Nephron progenitor cell (in vitro differentiated cells): ENCODE measurements around the gene BIN1.

Experiments
- DNase-seq: peaks from one replicate; pipeline ENCODE4 v3.0.0; 2021
- H3K27ac Mint-ChIP-seq: 2 replicates; pipeline ENCODE4 v1.8.0; 2021; ENCODE audit warnings: mild to moderate bottlenecking, moderate library complexity, mixed read lengths
- H3K27me3 Mint-ChIP-seq: 2 replicates; pipeline ENCODE4 v1.8.0; 2021; ENCODE audit warnings: mild to moderate bottlenecking, low read depth, mixed read lengths; ENCODE audit not compliant: poor library complexity
- H3K36me3 Mint-ChIP-seq: 2 replicates; pipeline ENCODE4 v1.8.0; 2021; ENCODE audit warnings: low read depth, mixed read lengths
- H3K4me1 Mint-ChIP-seq: 2 replicates; pipeline ENCODE4 v1.8.0; 2021; ENCODE audit warnings: mixed read lengths
- H3K4me3 Mint-ChIP-seq: 2 replicates; pipeline ENCODE4 v1.8.0; 2021; ENCODE audit warnings: mild to moderate bottlenecking, moderate library complexity, mixed read lengths
- H3K9me3 Mint-ChIP-seq: 2 replicates; pipeline ENCODE4 v1.8.0; 2021; ENCODE audit warnings: mild to moderate bottlenecking, moderate library complexity, mixed read lengths
- TF ChIP-seq, protein P1 (sequence below): fragments of 200-600 bp; sonication (generic); IDR thresholded peaks from 2 replicates; pipeline ENCODE4 v1.5.0; 2021; ENCODE audit warnings: antibody characterized with exemption

The BIN1 gene

DNA sequence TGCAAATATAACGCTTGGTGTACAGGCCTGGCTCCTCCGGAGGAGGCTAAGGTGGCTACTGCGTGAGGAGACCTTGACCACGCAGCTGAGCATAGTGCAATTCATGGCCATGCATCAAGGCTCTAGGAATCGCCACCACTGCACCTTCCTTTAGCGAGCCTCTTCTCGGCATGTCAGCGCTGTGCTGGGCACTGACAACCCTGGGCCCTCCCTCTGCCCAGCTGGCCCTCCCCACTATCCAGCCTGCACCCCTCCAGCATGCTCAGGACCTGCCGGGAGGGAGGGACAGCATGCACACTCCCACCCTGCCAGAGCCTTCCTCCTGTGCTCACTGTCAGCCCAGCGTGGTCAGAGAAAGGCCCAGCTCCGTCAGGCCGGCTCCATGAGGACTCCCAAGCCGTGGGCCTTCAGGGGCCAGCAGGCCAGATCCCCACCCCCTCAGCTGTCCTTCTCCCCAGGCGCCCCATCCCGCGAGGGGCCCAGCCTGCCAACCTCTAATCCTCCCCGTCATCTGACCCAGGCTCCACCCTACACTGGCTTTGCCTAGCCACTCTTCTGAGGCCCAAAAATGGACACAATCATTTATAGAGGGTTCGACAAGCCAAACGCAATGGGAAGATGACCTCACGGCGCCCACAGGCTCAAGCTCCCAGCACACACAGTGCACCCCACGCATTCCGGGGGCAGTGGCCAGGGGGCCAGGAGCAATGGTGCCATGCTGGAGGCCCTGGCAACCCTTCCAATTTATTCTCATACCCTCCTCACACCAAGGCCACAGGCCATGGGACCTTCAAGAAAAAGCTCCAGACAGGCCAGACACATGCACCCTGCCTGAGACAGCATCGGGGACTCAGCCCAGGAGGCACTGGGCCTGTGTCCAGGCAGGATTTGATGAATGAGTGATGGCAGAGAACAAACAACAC lies 3.5 kb downstream of the BIN1 start:
- Mint-ChIP-seq H3K4me1 (peaks cover 70% of the 10 kb centered on the region), H3K27ac (no peak overlapping the region), H3K4me3 (peak overlapping the region; percentile 47)

DNA sequence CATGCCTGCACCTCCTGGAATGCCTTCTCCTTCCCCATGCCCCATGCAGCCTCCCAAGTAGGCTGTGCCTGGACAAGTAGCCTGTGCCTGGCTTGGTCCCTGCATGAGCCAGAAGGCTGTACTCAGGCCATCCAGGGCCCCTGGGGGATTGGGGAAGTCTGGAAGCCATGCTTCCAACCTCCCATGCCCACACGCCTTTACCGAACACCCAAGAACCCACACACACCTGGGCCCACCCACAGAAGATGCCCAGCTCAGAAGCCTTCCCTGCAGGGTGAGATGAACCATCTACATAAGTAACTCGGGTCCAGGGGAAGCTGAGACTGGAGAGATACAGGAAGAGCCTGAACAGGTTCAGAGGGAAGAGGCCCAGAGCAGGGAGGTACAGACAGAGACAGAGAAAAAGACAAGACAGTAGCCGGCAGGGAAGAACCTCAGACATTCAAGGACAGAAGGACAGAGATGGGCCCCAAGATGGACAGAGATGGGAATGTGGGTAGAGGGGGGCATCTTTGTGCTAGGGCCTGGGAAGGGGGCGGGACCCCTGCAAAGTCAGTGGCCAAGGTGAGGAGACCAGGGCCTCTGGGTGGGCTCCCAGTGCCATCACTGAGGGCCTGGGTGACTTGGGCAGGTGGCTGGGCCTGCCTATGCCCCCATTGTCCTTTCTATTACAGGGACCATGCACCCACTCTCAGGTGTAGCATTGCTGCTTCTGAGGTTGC lies 4.3 kb downstream of the BIN1 start:
- H3K27ac Mint-ChIP-seq: no peak overlapping the region

More for the DNA sequence above, 3.5 kb downstream of the BIN1 start:
- no peaks in the 10 kb centered on the region for H3K9me3 Mint-ChIP-seq
- H3K27me3 Mint-ChIP-seq: no peaks in the 10 kb centered on the region
- H3K36me3 Mint-ChIP-seq: peaks cover 10% of the 10 kb centered on the region
- no peak for DNase-seq
- TF ChIP-seq, protein P1, sequence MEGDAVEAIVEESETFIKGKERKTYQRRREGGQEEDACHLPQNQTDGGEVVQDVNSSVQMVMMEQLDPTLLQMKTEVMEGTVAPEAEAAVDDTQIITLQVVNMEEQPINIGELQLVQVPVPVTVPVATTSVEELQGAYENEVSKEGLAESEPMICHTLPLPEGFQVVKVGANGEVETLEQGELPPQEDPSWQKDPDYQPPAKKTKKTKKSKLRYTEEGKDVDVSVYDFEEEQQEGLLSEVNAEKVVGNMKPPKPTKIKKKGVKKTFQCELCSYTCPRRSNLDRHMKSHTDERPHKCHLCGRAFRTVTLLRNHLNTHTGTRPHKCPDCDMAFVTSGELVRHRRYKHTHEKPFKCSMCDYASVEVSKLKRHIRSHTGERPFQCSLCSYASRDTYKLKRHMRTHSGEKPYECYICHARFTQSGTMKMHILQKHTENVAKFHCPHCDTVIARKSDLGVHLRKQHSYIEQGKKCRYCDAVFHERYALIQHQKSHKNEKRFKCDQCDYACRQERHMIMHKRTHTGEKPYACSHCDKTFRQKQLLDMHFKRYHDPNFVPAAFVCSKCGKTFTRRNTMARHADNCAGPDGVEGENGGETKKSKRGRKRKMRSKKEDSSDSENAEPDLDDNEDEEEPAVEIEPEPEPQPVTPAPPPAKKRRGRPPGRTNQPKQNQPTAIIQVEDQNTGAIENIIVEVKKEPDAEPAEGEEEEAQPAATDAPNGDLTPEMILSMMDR: no peak

DNA sequence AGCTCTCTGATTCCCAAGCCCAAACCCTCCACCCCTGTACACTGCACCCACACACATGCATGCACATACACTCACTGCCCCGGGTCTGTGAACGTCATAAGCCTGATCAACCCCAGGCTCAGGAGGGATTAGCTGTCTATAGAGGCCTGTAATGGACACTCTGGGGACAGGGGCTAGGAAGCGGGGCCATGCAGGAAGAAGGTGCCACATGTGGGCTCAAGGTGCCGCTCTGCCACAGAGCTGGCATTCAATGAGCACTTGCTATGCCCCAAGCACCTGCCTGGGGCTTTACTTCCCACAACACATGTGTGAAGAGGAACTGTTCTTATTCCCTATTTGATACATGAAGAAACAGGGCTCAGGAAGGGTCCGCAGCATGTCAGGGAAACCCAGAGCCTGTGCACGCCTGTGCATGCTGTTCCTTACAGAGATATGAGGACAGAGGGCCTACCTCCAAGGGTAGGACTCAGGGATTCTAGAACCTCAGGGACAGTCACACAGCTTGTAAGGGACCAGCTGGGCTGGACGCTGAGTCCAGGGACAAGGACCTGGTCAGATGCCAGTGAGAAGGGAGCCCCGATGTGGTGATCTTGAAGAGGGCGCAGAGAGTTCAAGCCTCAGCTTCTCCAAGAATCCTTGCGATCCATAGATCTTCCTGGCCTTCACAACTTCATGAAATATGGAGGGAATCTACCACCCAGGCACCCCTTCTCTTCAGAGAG lies 5.0 kb downstream of the BIN1 start:
- H3K9me3 Mint-ChIP-seq: no peaks in the 10 kb centered on the region
- peaks cover 75% of the 10 kb centered on the region for H3K4me1 Mint-ChIP-seq
- DNase-seq: no peak
- no peak overlapping the region for H3K4me3 Mint-ChIP-seq
- no peak overlapping the region for H3K27ac Mint-ChIP-seq
- peaks cover 10% of the 10 kb centered on the region for H3K36me3 Mint-ChIP-seq
- TF ChIP-seq, protein P1: no peak
- no peaks in the 10 kb centered on the region for H3K27me3 Mint-ChIP-seq

More for the DNA sequence above, 4.3 kb downstream of the BIN1 start:
- H3K27me3 Mint-ChIP-seq: no peaks in the 10 kb centered on the region
- peaks cover 10% of the 10 kb centered on the region for H3K36me3 Mint-ChIP-seq
- TF ChIP-seq, protein P1: no peak
- DNase-seq: no peak
- H3K9me3 Mint-ChIP-seq: no peaks in the 10 kb centered on the region
- H3K4me1 Mint-ChIP-seq: peaks cover 70% of the 10 kb centered on the region
- peak overlapping the region; percentile 26 for H3K4me3 Mint-ChIP-seq

DNA sequence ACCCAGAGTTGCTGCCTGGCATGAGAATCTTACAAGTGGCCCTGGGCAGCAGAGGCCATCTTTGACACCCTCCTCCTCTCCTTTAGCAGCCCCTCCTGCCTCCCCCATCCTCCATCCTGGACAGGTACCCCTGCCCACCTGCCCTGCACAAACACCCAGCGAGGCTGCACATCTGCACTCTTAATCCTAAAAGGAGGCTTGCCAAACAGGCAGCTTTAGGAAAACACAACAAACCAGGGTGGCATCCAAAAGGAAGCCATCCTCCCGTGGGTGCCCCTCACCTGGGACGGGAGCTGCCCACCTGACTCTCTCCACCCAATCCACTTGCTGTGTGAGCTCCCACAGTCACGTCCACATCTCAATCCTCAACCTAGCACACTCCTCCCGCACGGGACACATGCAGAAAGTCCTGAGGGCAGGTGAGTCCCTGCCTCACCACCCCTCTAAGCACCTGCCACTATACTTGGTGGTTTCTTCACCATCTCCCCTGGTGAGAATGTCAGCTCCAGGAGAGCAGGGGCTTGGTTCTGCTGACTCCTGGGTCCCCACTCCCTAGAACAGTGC lies 5.8 kb downstream of the BIN1 start:
- peaks cover 10% of the 10 kb centered on the region for H3K36me3 Mint-ChIP-seq
- TF ChIP-seq, protein P1: no peak
- H3K9me3 Mint-ChIP-seq: no peaks in the 10 kb centered on the region
- H3K27me3 Mint-ChIP-seq: peaks cover 3% of the 10 kb centered on the region
- H3K27ac Mint-ChIP-seq: peak overlapping the region; percentile 85
- no peak for DNase-seq
- H3K4me1 Mint-ChIP-seq: peaks cover 83% of the 10 kb centered on the region
- H3K4me3 Mint-ChIP-seq: no peak overlapping the region

DNA sequence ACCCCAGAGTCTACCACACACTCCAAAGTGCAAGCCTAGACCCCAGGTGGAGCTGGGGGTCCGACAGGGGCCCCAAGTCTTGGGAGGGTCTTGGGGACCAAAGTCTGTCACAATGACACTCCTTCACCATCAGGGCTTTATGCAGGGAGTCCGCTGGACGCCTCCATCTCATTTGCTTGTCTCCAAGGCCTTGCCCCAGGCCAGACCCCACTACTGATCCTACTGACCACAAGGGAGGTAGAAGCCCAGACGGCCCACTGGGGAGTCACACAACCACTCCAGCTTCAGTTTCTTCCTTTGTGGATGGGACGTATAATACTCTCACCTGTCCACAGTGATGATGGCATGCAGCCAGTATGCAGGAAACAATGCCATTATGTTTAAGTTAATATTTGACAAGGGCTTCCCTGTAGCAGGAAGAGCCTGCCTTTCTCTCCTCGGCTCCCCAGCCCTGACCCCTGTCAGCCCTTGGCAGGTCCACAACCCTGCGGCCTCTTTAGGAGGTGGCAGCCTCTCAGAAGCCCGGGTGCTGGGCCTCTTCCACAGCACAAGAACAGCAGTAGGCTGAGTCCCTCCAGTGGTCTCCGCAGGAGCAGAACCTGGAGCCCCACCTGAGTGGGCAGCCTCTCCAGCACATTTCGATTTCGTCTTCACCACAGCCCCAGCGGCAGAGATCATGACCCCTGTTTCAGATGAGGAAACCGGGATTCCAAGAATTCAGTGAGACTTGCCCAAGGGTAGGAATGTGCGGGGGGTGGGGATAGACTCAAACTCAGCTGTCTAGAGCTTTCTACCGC lies 6.5 kb downstream of the BIN1 start:
- no peak for DNase-seq
- Mint-ChIP-seq H3K4me3 (no peak overlapping the region), H3K27me3 (peaks cover 3% of the 10 kb centered on the region), H3K27ac (no peak overlapping the region), H3K36me3 (peaks cover 10% of the 10 kb centered on the region), H3K4me1 (peaks cover 89% of the 10 kb centered on the region), H3K9me3 (no peaks in the 10 kb centered on the region)
- TF ChIP-seq, protein P1: no peak
